GM12801 (cell line): ENCODE data around the gene CYB5R3.

Source experiments
- CTCF ChIP-seq: IDR thresholded peaks from one replicate; pipeline ENCODE4 v1.5.1; 2011; ENCODE audit warnings: control low read depth; ENCODE audit not compliant: insufficient read length; ENCODE audit errors: extremely low read depth

Gene CYB5R3

GRCh38 chr22:42654436-42655073 is 5.4 kb upstream of the CYB5R3 start:
- TF ChIP-seq CTCF: no peak

GRCh38 chr22:42653999-42654398 is 4.8 kb upstream of the CYB5R3 start:
- no peak for TF ChIP-seq CTCF

- TF ChIP-seq CTCF: no peak
These were observed 1.9 kb upstream of the CYB5R3 start for GRCh38 chr22:42651134-42651533.

- no peak for TF ChIP-seq CTCF
These were observed 585 bp downstream of the CYB5R3 start for GRCh38 chr22:42648368-42649245.

GRCh38 chr22:42648017-42648367 is 1.2 kb downstream of the CYB5R3 start:
- TF ChIP-seq CTCF: no peak

- no peak for TF ChIP-seq CTCF
These were observed 2.3 kb downstream of the CYB5R3 start for GRCh38 chr22:42646569-42647525.
